ENCODE measurements around the gene BCHE. TPM values are rescaled to one million over a fixed set of nuclear protein-coding genes. Genes with fewer than 3 reads are reported as not detected.

The BCHE gene
- total and polyA plus RNA-seq, 2 of the 13 experiments (the other 11 are each of a cell fraction or from before 2014, with no cell fraction given): not detected

DNA sequence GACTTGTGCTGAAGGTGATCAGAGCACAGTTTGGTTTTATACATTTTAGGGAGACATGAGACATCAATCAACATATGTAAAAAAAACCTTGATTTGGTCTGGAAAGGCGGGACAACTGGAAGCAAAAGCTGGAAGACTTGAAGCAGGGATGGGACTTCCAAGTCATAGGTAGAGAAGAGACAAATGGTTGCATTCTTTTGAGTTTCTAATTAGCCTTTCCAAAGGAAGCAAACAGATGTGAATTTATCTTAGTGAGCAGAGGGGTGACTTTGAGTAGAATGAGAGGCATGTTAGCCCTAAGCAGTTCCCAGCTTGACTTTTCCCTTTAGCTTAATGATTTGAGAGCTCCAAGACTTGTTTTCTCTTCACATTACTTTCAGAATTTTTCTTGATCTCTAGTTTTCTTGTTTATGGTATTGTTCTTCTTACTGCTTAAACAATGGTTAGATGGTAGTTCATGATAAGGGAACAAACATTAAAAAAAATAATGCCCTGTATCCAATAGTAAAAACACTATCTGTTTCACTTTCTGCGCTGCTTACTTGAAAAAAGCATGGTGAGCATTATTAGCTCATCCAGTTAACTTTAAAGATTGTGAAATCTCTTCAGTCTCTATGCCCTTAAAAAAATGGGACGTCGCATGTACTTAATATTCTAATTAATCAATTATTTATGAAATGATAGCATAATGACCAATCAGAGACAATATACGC lies 48.5 kb upstream of the BCHE start:
- H4K20me1 ChIP-seq (ENCODE audit: insufficient read depth, low read length): no peaks in the 10 kb centered on the region
- WGBS (ENCODE audit: low lambda C conversion rate): 99% methylated on average over 5 of the region's 5 CpGs
- H3K36me3 ChIP-seq (replicated peaks in 1 of 2; ENCODE audit: control insufficient read depth in 1 of 2, insufficient read depth in 2 of 2, low read length in 2 of 2): no peaks in the 10 kb centered on the region
- peaks cover 3% of the 10 kb centered on the region for H3K79me2 ChIP-seq (ENCODE audit: insufficient read depth, low read length)
- H3K4me2 ChIP-seq (ENCODE audit: low read depth, low read length): no peak overlapping the region
- ChIA-PET CTCF (ENCODE audit: low intra/inter-chr PET ratio, low total read pairs) (no interaction called here), POLR2A (interaction anchor here (1.7 kb wide), 1 partner anchor 11 kb away, joined by 6 read pairs; no protein-coding TSS in a partner anchor)
- in situ Hi-C loops (cut with HindIII; ENCODE audit: extremely low pct_ligation_motif_present, low pct_unique_long_range_greater_than_20kb): no loop called here
- ATAC-seq (no peak), DNase-seq (ENCODE audit: low spot score) (no peak), FAIRE-seq (no peak)
- intact Hi-C loops (cut with micrococcal nuclease; ENCODE audit: unreplicated experiment): no loop called here
- no peaks in the 10 kb centered on the region for H3K9me3 ChIP-seq (ENCODE audit: low read length)
- H3K4me3 ChIP-seq (replicated peaks in 1 of 3; ENCODE audit: insufficient read depth in 1 of 3, low read depth in 2 of 3, low read length in 3 of 3): no peak overlapping the region
- H3K9ac ChIP-seq (ENCODE audit: insufficient read depth, low read depth, low read length): no peak overlapping the region
- no TSS peak for BruUV-seq (replicated peaks)
- H3K27me3 ChIP-seq (ENCODE audit: control insufficient read depth in 1 of 2, insufficient read depth in 2 of 2, low read length in 2 of 2): no peaks in the 10 kb centered on the region
- H2AFZ ChIP-seq (ENCODE audit: low read length): no peak overlapping the region
- no peaks in the 10 kb centered on the region for H3K4me1 ChIP-seq (ENCODE audit: insufficient read depth, low read length)
- no peak overlapping the region for H3K27ac ChIP-seq (ENCODE audit: extremely low read length, insufficient read depth, low read length)
- TF ChIP-seq FOXK1 (CRISPR knock-in tag; IDR thresholded peaks at IDR 0.05; ENCODE audit: borderline replicate concordance, low read depth) (no peak), TGIF2 (CRISPR knock-in tag; IDR thresholded peaks at IDR 0.05) (no peak), SETDB1 (CRISPR knock-in tag; IDR thresholded peaks at IDR 0.05; ENCODE audit: borderline replicate concordance) (no peak), RBAK (CRISPR knock-in tag; IDR thresholded peaks at IDR 0.05) (no peak), POLR2AphosphoS2 (IDR thresholded peaks at IDR 0.05; ENCODE audit: low read depth, low read length) (no peak), SUZ12 (IDR thresholded peaks at IDR 0.05; ENCODE audit: low read depth, low read length) (no peak), ESRRA (CRISPR knock-in tag; IDR thresholded peaks at IDR 0.05; ENCODE audit: low read depth) (no peak), ZNF747 (CRISPR knock-in tag; IDR thresholded peaks at IDR 0.05; ENCODE audit: borderline replicate concordance) (no peak), ZNF616 (CRISPR knock-in tag; IDR thresholded peaks at IDR 0.05; ENCODE audit: low read depth) (no peak)
- TF ChIP-seq, protein P1, sequence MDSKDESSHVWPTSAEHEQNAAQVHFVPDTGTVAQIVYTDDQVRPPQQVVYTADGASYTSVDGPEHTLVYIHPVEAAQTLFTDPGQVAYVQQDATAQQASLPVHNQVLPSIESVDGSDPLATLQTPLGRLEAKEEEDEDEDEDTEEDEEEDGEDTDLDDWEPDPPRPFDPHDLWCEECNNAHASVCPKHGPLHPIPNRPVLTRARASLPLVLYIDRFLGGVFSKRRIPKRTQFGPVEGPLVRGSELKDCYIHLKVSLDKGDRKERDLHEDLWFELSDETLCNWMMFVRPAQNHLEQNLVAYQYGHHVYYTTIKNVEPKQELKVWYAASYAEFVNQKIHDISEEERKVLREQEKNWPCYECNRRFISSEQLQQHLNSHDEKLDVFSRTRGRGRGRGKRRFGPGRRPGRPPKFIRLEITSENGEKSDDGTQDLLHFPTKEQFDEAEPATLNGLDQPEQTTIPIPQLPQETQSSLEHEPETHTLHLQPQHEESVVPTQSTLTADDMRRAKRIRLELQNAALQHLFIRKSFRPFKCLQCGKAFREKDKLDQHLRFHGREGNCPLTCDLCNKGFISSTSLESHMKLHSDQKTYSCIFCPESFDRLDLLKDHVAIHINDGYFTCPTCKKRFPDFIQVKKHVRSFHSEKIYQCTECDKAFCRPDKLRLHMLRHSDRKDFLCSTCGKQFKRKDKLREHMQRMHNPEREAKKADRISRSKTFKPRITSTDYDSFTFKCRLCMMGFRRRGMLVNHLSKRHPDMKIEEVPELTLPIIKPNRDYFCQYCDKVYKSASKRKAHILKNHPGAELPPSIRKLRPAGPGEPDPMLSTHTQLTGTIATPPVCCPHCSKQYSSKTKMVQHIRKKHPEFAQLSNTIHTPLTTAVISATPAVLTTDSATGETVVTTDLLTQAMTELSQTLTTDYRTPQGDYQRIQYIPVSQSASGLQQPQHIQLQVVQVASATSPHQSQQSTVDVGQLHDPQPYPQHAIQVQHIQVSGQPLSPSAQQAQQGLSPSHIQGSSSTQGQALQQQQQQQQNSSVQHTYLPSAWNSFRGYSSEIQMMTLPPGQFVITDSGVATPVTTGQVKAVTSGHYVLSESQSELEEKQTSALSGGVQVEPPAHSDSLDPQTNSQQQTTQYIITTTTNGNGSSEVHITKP (CRISPR knock-in tag; IDR thresholded peaks at IDR 0.05; ENCODE audit: low read depth): no peak
